SH-SY5Y (cell line): ENCODE results near the gene DCBLD1.

ENCODE experiments used
- GATA2 ChIP-seq: IDR thresholded peaks from 2 replicates; pipeline ENCODE4 v1.6.1; 2011; ENCODE audit warnings: mild to moderate bottlenecking, low read depth, low read length
- GATA3 ChIP-seq: IDR thresholded peaks from 2 replicates; pipeline ENCODE4 v1.6.1; 2011; ENCODE audit warnings: low read depth, mild to moderate bottlenecking, low read length, moderate library complexity

GRCh38 chr6:117463762-117464665, 18.5 kb upstream of the DCBLD1 start:
- TF ChIP-seq GATA2 (no peak), GATA3 (no peak)
